Subcutaneous adipose tissue (tissue), 4 donors: ENCODE measurements around the gene DIAPH3. TPM values are rescaled to one million over a fixed set of nuclear protein-coding genes. Genes with fewer than 3 reads are reported as not detected.

Experiments used
- total RNA-seq, 4 donors: library from RNA; depleted of rRNA; stranded (reverse); fragments of >200 nt; gene quantifications; one replicate each; pipeline ENCODE4 v1.1.0, GENCODE V29; 2016
- TF ChIP-seq, protein P1 (sequence below): fragments of 450-650 bp; IDR thresholded peaks from one replicate; pipeline ENCODE4 v1.5.1; 2016; ENCODE audit warnings: low read depth, mild to moderate bottlenecking, control low read depth, antibody characterized with exemption, moderate library complexity

Gene DIAPH3
- total RNA-seq, 4 donors from 2014 or later, result 0.38 to 1.5 (median 0.66) TPM; not detected in 1

DNA sequence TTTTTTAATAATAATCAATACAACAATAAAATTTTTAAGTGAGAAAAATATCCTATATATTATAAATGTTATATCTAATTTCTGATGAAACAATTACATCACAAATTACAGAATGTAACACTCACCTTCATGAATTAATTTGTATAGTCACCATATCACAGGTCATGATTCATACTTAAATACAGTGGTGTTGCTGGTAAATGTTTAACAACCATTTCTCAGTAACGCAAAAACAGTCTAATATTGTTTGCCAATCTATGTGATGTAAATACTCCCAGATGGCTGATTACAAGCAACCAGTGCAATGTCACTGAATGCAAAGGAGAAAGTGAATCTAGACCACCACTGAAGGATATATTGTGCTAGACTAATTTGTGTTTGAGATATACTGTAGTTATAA lies 97.5 kb downstream of the DIAPH3 start:
- TF ChIP-seq, protein P1, sequence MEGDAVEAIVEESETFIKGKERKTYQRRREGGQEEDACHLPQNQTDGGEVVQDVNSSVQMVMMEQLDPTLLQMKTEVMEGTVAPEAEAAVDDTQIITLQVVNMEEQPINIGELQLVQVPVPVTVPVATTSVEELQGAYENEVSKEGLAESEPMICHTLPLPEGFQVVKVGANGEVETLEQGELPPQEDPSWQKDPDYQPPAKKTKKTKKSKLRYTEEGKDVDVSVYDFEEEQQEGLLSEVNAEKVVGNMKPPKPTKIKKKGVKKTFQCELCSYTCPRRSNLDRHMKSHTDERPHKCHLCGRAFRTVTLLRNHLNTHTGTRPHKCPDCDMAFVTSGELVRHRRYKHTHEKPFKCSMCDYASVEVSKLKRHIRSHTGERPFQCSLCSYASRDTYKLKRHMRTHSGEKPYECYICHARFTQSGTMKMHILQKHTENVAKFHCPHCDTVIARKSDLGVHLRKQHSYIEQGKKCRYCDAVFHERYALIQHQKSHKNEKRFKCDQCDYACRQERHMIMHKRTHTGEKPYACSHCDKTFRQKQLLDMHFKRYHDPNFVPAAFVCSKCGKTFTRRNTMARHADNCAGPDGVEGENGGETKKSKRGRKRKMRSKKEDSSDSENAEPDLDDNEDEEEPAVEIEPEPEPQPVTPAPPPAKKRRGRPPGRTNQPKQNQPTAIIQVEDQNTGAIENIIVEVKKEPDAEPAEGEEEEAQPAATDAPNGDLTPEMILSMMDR, result no peak

DNA sequence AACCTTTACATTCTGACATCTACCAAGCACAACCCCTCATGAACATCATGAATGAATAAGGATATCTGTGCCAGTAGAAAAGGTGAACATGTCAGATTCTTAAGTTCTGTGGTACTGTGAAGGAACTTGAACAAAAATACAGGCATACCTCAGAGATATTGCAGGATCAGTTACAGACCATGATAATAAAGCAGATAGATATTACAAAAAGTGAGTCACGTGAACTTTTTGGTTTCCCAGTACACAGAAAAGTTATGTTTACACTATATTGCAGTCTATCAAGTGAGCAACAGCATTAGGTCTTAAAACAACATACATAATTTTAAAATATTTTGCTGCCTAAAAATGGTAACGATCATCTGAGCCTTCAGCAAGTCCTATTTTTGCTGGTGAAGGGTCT lies 101.2 kb downstream of the DIAPH3 start:
- TF ChIP-seq, protein P1, result no peak

DNA sequence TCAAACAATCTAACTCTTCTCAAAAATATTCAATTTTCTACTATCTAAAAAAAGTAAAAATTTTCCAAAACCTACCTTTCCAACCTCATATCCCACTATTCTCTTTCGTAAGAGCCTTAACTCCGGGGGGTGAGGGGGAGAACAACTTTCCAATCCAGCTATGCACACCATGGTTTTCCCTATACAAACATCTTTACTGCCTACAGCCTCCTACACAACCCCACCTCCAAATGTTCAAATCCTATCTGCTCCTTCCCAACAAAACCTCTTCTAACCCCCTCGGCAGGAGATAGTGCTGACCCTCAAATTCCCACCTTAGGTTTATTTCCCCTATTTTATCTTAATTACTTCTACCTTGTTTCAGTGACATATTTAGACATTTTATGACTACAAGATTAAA lies 102.0 kb downstream of the DIAPH3 start:
- TF ChIP-seq, protein P1, result no peak

DNA sequence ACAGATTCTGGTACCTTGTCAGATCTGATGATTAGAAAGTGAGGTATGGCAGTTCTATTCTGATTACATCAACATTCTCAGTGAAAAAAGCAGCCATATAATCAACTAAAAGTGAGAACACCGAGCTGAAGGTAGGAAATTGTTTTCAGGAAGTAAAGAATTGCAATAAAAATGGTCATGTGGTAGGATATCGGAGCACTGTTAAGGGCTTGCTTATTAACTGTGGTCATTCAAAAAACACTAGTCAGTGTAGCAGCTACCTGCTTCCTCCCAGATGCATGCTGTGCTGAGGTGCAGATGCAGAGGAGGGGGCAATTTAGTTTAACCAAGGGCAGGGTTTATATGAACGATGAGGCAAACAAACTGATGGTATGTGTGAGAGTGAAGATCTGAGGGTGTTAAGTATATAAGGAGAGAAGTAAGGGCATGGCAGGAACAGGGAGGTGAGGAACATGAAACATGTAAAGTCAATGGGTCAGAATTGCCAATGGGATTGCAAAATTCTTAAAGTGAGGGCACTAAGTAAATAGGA lies 111.9 kb downstream of the DIAPH3 start:
- TF ChIP-seq, protein P1, result no peak

DNA sequence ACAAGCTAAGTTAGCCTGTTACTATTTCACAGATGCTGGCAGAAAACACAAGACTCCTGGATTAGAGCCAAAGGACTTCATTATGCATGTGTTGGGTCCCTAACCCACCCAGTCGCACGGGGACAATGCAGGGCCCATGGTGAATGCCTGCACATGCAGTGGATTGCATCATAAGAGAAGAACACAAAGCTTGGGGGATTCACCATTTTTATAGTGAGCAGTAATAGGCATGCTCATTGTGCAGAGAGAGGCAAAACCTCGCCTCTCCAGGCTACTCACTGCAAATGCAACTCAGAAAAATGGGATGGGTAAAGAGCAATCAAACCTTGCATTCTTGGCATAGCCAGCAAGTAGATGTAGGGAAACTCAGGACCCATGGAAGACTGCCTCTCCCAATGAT lies 115.8 kb downstream of the DIAPH3 start:
- TF ChIP-seq, protein P1, result no peak

DNA sequence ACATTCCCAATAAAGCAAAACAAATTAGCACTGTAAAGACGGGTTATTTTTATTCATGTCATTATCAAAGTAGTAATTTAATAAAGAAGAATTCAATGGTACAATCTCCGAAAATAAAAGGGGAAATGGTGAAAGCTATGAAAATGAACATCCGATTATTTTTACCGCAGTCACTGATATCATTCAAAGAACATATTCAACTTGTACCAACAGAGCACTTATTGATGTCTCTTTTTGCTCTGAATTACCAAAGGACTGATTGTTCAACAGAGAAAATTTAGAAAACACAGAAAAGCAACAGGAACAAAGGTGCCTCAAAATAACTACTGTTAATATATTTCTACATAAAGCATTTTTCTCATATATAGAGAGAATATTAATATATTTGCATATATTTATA lies 119.4 kb downstream of the DIAPH3 start:
- TF ChIP-seq, protein P1, result no peak

DNA sequence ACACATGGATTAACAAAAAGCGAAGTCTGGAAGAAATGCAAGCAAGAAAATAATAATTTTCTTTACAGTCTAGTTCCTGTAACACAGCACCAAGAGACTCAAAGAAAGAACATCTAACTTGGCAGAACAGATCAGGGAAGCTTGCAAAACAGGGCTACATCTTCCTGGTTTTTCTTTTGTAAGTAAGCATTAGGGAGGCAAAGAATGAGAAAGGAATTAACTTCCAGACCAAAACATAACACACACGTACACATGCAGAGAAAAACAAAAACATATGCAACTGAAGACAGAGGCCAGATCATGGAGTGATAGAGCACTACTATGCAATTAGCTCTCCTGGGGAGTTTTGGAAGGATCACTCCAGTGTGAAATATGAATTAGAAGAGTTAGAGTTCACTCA lies 120.5 kb downstream of the DIAPH3 start:
- TF ChIP-seq, protein P1, result no peak
